Measurements from ENCODE around the gene RAB3A. TPM values are rescaled to one million over a fixed set of nuclear protein-coding genes. Genes with fewer than 3 reads are reported as not detected.

The RAB3A gene
- polyA plus RNA-seq, 3 donors, result 3.4 to 5.1 (median 3.9) TPM

DNA sequence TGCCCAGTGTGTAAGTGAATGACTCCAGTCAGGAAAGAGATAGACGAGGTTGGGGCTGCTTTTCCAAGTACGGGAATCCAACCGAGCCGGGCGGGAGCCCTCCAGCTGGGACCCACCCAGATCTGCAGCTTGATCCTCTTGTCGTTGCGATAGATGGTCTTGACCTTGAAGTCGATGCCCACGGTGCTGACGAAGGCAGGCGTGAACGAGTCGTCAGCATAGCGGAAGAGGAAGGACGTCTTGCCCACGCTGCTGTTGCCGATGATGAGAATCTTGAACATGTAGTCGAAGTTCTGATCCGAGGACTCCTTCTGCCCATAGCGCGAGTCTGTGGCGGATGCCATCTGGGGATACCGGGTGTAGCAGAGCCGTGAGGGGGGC is 1.5 kb downstream of the RAB3A start:
- no peak for DNase-seq (ENCODE audit: low read depth in 3 of 3, low spot score in 2 of 3)

DNA sequence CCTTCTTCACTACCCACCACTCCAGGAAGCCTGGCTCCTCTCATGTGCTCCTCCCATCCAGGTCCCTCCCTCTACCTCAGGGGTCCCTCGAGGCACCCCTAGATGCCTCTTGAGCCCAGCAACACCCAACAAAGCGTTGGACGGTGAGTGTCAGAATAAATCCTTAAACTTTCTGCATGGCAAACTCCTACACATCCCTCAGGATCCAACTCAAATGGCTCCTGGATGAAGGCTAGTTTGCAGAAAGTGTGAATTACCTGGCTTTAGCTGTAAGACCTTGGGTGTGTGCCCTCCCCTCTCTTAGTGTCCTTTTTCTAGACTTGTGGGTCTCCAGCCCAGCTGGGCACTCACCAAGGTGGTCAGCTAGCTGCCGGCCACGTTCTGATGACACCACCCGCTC is 5.5 kb downstream of the RAB3A start:
- no peak for DNase-seq (ENCODE audit: low read depth in 3 of 3, low spot score in 2 of 3)

DNA sequence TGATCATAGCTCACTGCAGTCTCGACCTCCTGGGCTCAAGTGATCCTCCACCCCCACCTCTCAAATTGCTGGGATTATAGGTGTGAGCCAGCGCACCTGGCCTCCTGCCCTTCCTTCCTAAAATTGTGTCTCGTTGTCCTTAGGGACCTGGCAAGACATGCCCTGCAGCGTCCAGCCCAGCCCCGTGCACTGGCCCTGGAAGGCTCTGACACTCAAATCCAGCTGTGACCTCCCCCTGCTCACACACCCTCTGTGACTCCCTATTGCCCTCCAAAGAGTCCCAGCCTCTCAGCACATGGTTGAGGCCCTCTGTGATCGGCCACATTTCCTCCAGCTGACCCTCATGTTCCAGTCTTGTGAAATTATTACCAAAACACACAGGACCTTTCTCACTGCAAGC is 5.9 kb downstream of the RAB3A start:
- no peak for DNase-seq (ENCODE audit: low read depth in 3 of 3, low spot score in 2 of 3)

DNA sequence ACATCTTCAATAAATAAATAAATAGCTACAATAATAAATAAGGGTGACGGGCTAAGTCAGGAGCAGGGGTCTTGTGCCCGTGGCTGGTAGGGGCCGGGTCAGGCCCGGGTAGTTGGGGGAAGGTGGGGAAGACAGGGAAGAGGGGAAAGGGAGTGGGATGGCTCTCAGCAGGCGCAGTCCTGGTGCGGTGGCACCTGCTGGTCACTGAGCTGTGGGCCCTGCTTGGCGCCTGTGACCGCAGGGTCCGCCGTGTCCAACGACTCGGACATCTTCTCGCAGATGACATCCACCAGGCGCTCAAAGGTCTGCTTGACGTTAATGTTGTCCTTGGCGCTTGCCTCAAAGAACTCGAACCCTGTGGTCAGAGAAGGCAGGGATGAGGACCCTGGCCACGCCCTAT is 6.5 kb downstream of the RAB3A start:
- no peak for DNase-seq (ENCODE audit: low read depth in 3 of 3, low spot score in 2 of 3)

DNA sequence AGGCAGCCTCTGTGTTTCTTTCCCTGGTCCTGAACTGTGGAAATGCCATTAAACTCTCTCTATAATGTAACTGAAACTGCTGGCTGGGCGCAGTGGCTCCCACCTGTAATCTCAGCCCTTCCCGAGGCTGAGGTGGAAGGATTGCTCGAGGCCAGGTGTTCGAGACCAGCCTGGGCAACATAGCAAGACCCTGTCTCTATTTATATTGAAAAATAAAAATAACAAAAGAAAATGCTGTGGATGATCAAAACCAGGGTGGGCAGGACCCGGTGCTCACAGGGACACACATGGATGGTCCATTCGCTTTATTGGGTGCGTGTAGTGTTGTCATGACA is 7.4 kb downstream of the RAB3A start:
- no peak for DNase-seq (ENCODE audit: low read depth in 3 of 3, low spot score in 2 of 3)

DNA sequence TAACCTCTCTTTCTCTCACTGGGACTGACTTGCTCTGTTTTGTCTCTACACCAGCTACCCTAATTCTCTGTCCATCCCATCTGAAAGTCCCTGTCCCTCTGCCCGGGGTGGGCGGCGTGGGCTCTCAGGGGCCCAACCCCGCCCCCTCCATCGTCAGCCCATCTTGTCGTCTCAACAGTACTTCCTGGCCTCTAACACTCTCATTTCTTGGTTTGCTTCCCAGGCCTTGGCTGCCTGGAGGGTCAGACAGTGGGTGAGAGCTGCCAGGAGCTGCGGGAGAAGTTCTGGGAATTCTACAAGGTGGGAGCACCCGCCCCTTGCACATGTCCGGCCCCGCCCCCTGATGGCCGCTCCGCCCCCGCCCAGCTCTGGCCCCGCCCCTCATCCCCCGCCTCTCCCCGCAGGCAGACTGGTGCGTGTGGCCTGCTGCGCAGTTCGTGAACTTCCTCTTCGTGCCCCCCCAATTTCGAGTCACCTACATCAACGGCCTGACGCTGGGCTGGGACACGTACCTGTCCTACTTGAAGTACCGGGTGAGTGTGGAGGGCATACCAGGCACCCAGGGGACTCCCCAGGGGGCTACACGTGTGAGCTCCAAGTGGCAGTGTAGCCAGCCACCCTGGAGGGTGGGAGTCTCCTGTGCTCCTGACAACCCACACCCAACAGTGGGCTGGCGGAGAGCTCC is 9.1 kb downstream of the RAB3A start:
- DNase-seq (ENCODE audit: low read depth in 3 of 3, low spot score in 2 of 3), result no peak

DNA sequence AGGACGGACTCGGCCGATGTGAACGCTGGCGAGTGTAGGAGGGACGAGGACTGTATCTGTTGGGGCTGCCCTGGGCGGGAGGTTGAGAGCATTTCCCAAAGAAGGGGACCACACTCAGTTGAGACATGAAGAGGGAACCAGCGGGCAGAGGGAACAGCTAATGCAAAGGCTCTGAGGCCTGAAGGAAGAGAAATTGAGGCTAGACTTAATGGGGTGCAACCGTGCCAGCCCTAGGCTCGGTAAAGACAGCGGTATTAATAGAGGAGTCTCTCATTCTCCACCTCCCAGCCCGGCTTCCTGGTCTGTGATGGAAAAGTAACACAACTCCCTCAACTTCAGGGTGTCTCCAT is 9.7 kb downstream of the RAB3A start:
- DNase-seq (ENCODE audit: low read depth in 3 of 3, low spot score in 2 of 3), result no peak

DNA sequence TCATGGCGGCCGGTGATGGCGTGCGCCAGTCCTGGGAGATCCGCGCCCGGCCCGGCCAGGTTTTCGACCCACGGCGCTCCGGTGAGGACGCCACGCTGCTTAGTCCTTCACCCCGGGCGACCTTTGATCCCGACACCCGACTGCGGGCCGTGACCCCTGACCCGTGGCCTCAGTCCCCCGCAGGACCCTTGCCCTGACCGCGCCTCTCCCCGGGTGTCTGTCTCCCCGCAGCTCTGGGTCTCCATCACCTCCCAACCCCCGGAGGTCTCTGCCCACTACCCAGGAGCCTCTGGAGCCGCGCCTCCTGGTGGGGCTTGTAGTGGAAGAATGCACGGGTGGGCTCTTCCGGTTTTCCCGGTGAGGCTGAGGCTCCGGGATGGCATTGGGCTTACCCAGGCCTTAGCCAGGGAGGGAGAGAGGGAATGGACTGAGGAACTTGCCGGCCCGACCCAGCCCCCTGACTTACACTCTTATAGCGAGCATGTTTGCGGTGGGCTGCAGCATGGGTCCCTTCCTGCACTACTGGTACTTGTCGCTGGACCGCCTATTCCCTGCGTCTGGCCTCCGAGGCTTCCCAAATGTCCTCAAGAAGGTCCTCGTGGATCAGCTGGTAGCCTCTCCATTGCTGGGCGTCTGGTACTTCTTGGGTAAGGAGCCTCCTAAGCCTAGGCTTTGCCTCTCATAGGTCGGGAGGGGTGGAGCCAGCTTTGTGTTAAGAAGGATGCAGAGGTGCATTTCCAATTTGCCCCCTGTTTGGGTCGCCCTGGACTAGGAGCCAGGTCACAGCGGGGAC is 10.3 kb downstream of the RAB3A start:
- no peak for DNase-seq (ENCODE audit: low read depth in 3 of 3, low spot score in 2 of 3)

DNA sequence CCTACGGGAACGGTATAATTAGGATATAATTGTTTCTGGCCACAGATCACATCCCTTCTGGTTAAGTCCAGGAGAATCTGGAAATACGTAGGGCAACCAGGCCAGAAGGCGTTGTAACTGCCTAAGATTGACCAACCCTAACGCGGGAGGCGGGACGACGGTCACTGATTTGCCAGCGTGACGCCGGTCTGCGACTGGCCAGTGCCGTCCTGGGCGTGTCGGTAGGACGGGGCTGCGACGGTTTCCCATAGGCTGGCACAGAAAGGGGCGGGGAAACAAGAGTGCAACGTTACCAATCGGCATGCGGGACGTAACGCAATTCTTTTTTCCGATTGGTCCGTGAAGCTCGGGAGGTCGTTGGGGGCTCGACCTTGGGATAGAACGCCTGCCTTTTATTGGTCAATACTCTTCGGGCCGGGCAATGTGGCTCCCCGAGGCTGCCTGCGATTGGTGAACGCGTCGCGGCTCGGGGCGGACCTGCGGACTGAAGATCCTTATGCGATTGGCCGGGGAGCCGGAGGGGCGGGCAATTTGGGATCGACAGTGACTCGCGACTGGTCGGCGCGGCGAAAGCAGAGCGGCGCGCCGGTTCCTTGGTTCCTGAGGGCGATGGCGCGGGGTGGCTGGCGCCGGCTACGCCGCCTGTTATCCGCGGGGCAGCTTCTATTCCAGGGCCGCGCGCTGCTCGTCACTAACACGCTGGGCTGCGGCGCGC is 11.0 kb downstream of the RAB3A start, which contains the start of gene MPV17L2:
TSS of gene MPV17L2 (plus strand) at position 546 of the 715 bp plus-strand sequence. CDS start at position 610, 64 bp downstream.
- peak; percentile 99 for DNase-seq (ENCODE audit: low read depth in 3 of 3, low spot score in 2 of 3)

DNA sequence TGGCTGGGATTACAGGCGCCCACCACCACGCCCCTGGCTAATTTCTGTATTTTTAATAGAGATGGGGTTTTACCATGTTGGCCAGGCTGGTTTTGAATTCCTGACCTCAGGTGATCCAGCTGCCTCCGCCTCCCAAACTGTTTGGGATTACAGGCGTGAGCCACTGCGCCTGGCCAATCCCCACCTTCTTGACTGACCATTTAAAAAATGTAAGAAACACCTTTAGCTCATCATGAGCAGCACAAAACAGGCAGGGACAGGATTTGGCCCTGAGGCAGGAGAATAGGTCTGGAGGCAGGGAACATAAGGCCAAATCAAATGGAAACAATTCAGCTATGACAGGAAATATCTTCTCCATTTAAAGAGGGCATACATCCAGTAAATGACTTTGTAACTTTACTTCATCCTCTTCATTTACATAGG is 12.2 kb downstream of the RAB3A start:
- no peak for DNase-seq (ENCODE audit: low read depth in 3 of 3, low spot score in 2 of 3)

DNA sequence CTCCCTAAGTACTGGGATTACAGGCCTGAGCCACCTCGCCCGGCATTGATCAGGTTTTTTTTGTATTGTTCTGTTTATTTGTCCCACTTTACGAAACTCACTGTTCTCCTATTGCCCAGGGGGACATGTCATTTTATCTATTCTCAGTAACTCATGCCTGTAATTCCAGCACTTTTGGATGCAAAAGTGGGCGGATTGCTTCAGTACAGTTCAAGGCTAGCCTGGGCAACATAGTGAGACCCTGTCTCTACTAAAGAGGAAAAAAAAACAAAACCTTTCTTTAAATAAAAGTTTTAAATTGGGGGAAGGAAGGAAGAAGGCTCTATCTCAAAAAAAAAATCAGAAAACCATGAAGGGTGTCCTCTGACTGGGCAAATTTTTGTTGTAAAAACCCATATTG is 13.6 kb downstream of the RAB3A start:
- no peak for DNase-seq (ENCODE audit: low read depth in 3 of 3, low spot score in 2 of 3)

DNA sequence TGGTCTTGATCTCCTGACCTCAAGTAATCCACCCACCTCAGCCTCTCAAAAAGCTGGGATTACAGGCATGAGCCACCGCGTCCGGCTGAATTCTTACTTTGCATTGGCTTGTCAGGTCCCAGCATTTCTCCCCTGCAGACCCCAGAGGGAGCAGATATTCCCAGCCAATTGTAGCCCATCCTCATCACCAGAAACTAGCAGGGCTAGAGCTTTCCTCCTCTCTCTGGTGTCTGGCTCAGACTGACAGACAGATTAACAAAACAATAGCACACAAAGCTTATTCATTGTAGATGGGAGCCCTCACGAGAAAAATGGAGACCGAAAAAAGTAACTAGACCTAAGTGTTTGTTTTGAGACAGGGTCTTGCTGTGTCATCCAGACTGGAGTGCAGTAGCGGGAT is 18.3 kb downstream of the RAB3A start:
- DNase-seq (ENCODE audit: low read depth in 3 of 3, low spot score in 2 of 3), result no peak

DNA sequence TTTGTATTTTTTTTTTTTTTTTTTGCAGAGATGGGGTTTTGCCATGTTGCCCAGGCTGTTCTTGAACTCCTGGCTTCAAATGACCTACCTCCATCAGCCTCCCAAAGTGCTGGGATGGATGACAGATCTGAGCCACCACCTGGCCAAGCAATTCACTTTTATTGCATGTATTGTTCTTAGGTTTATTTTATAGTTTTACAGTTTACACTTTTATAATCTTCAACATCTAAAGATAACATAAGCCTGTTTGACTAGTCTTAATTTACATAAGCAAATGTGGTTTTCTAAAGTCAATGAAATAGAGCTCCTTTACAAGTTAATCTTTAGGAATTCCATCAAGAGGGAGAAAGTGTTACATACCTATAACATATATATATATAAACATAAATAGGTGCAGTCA is 20.3 kb downstream of the RAB3A start:
- DNase-seq (ENCODE audit: low read depth in 3 of 3, low spot score in 2 of 3), result no peak

DNA sequence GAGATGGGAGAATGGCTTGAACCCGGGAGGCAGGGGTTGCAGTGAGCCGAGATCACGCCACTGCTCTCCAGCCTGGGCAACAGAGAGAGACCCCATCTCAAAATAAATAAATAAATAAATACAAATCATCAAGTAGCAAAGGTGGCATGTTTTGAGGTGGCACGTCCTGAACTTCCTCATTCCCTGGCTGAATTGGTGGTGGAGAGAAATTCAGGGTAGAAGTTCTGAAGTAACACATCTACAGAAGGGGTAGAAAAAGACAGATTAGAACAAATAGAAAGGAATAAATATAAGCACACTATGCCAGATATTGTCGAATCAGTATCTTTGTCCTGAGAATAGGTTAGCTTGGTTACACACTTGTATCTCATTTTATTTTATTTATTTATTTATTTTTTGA is 23.9 kb downstream of the RAB3A start:
- DNase-seq (ENCODE audit: low read depth in 3 of 3, low spot score in 2 of 3), result no peak

DNA sequence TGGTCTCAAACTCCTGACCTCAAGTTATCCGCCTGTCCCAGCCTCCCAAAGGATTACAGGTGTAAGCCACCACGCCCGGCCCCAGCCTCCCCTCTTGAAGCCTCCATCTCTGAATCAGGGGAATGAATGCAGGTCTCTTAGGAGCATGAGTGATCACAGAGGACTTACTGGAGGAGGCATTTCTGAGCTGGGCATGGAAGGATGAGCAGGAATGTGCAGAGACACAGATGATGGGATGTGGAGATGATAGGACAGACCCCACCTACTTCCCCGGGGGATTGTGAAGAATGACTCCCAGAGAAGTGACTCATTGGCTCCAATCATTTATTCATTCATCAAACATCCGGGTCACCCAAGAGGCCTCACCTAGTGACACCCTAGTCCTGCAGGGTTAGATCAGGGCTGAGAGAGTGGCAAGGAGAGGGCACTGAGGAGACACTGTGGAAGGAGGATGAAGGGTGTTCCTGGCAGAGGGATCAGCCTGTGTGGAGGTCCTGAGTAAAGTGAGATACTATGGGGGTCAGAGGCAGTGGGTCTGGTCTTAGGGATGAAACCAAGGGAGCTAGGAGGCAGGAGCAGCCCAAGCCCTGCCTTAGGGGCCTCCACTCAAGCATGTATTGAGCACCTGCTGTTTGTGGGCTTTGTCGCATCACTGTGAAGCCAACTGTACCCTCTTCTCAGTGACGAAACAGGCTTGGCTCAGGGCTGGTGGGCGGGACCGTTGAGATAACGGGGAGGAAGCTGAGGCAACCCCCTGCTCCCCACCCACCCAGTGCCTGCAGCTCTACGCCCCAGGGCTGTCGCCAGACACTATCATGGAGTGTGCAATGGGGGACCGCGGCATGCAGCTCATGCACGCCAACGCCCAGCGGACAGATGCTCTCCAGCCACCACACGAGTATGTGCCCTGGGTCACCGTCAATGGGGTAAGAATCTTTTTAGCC is 27.2 kb downstream of the RAB3A start:
- no peak for DNase-seq (ENCODE audit: low read depth in 3 of 3, low spot score in 2 of 3)

DNA sequence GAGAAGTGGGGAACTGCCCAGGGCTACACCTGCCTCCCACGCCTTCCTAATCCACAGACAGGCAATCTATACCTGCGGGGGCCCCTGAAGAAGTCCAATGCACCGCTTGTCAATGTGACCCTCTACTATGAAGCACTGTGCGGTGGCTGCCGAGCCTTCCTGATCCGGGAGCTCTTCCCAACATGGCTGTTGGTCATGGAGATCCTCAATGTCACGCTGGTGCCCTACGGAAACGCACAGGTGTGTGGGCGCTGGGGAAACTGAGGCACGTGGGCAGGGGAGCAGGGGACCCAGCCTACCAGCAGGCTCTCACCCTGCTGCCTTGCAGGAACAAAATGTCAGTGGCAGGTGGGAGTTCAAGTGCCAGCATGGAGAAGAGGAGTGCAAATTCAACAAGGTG is 28.9 kb downstream of the RAB3A start:
- DNase-seq (ENCODE audit: low read depth in 3 of 3, low spot score in 2 of 3), result no peak

DNA sequence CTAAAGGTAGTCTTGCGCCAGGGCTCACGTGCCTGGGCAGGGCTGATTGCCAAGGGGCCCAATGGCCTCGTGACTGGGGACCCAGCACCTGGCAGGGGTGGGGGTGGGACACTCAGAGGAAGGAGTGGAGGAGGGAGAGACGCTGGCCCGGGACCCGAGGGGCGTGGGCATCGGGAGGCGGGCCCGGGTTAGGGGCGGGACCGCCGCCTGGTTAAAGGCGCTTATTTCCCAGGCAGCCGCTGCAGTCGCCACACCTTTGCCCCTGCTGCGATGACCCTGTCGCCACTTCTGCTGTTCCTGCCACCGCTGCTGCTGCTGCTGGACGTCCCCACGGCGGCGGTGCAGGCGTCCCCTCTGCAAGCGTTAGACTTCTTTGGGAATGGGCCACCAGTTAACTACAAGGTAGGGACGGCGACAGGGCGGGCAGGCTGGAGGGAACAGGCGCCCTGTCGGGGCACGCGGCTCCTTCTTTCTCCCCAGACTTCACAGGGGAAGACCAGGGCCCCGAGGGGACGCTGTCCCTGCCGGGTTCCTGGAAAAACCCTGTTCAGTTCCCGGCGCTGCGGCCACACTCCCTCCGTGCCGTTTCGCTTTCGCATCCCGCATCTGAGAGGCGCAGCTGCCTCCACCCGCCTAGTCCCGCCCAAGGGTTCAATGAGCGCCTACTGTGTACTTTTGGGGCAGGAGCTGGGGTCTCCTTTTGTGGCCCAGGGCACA is 30.1 kb downstream of the RAB3A start, which contains the start of gene IFI30:
TSS of gene IFI30 (plus strand) at position 242 of the 717 bp plus-strand sequence. CDS start at position 271, 29 bp downstream.
- DNase-seq (ENCODE audit: low read depth in 3 of 3, low spot score in 2 of 3), result no peak

DNA sequence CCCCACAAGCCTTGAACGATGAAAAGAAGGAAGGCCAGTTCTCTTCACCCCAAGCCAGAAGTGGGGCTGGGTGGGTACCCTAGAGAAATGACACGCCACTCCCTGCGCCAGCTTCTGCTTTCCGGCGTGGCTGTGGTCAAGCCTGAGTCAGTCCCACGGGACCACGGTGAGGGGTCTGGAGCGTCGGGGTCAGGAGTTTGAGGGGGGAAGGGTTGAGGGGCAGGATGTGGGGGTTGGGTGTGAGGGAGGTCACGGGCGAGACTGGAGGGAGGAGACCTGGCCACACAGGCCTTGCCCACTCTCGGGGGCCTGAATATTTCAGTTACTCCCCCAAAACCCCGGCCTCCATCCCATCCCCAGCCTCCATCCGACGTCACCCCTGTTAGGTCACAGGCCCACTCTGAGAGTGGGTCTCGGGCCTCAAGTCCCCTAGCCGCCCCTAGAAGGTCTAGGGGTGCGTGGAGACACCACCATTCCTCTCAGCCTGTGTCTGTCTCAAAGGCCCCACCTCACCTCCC is 30.7 kb downstream of the RAB3A start:
- no peak for DNase-seq (ENCODE audit: low read depth in 3 of 3, low spot score in 2 of 3)

DNA sequence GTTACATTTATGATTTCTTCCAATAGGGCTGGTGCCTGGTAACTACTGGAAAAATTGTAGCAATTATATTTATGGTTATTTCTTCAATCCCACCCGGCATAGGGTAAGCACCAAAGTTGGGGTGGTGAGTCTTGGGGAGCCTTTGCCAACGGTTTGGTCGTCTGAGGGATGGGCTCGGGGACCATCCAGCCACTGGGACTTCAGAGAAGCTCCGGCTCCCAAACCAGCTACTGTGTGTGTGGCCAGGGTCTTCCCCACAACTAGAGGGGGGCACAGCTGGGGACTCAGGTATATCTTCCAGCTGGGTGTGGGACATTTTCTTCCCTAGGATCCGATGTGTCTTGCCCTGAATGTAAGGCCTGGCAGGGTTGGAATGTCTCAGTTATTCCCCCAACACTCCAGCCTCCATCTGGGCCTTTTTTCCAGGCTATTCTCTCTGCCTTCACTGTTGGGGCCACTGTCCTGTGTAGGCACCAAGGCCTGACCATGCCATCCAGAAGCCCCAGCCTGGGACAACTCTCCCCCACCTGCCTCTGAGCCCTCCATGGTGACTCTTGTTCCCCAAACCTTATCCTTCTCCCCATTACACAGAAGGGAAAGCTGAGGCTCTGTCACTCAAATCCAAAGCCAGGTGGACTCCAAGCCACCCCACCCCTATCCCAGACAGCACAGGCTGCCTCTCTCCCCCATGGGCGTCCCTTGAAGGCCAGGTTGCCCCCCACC is 31.4 kb downstream of the RAB3A start:
- no peak for DNase-seq (ENCODE audit: low read depth in 3 of 3, low spot score in 2 of 3)
